GM12878 (cell line): ENCODE measurements around the gene BCLAF1.

Experiments
- CHD1 ChIP-seq: IDR thresholded peaks from 2 replicates; pipeline ENCODE4 v1.6.1; 2012; ENCODE audit warnings: low read depth, low read length, improper control_type of control experiment
- CTCF ChIP-seq, 3 experiments: IDR thresholded peaks in 2 of 3; conservative IDR thresholded peaks in 1 of 3; 2 replicates each; pipeline ENCODE4 v1.5.1; 2011; ENCODE audit warnings: low read depth in 3 of 3, low read length in 3 of 3, mild to moderate bottlenecking in 3 of 3, control low read depth in 2 of 3, moderate library complexity in 2 of 3, inconsistent platforms in 1 of 3, mixed read lengths in 1 of 3; ENCODE audit not compliant: control insufficient read depth in 2 of 3, insufficient read depth in 1 of 3; ENCODE audit errors: extremely low read depth in 1 of 3
- EGR1 ChIP-seq, 2 experiments: IDR thresholded peaks; 1 replicate in 1 of 2; 2 replicates in 1 of 2; pipeline ENCODE4 v1.6.1; 2011 to 2012; ENCODE audit warnings: low read depth in 2 of 2, low read length in 2 of 2, borderline replicate concordance in 1 of 2, mild to moderate bottlenecking in 1 of 2, moderate library complexity in 1 of 2
- ELK1 ChIP-seq: IDR thresholded peaks from 2 replicates; pipeline ENCODE4 v1.6.1; 2012; ENCODE audit warnings: low read depth, low read length, improper control_type of control experiment
- GABPA ChIP-seq: IDR thresholded peaks from 2 replicates; pipeline ENCODE4 v1.6.1; 2014; ENCODE audit warnings: antibody characterized with exemption, low read depth, mild to moderate bottlenecking, inconsistent platforms
- HDGF ChIP-seq: fragments of 450-650 bp; IDR thresholded peaks from 2 replicates; pipeline ENCODE4 v1.6.1; 2016; ENCODE audit warnings: antibody characterized with exemption
- LARP7 ChIP-seq: fragments of 450-650 bp; IDR thresholded peaks from 2 replicates; pipeline ENCODE4 v1.6.1; 2017; ENCODE audit warnings: mild to moderate bottlenecking
- POLR2A ChIP-seq: IDR thresholded peaks from 2 replicates; pipeline ENCODE4 v1.6.1; 2011; ENCODE audit warnings: low read depth, mild to moderate bottlenecking, low read length
- REST ChIP-seq: IDR thresholded peaks from 2 replicates; pipeline ENCODE4 v1.6.1; 2012; ENCODE audit warnings: mild to moderate bottlenecking, low read depth, low read length
- SMC3 ChIP-seq: IDR thresholded peaks from 2 replicates; pipeline ENCODE4 v1.6.1; 2011; ENCODE audit warnings: low read length, improper control_type of control experiment, borderline replicate concordance

- TF ChIP-seq HDGF: no peak
- TF ChIP-seq CTCF (IDR thresholded peaks at IDR 0.05 in 2 of 3, conservative IDR thresholded peaks at IDR 0.05 in 1 of 3; ENCODE audit: control insufficient read depth in 2 of 3, extremely low read depth in 1 of 3, insufficient read depth in 1 of 3, low read depth in 3 of 3, low read length in 3 of 3): no peak
- no peak for TF ChIP-seq LARP7
- no peak for TF ChIP-seq GABPA
- no peak for TF ChIP-seq ELK1
- no peak for TF ChIP-seq CHD1
- no peak for TF ChIP-seq POLR2A
- TF ChIP-seq EGR1 (IDR thresholded peaks at IDR 0.05; ENCODE audit: borderline replicate concordance in 1 of 2, low read depth in 2 of 2, low read length in 2 of 2): no peak
- TF ChIP-seq REST: no peak
- no peak for TF ChIP-seq SMC3
Measured at GRCh38 chr6:136210398-136211165, 79.1 kb downstream of the BCLAF1 start.
